B cell (primary cell): ENCODE results near the gene TBKBP1. TPM values are rescaled to one million over a fixed set of nuclear protein-coding genes. Genes with fewer than 3 reads are reported as not detected.

Experiments
- ATAC-seq: fragments of 200-7000 bp; cut with Tn5 transposase; one replicate; pipeline ENCODE4 v1.10.0; 2021; ENCODE audit warnings: low read depth, mild to moderate bottlenecking, moderate number of reproducible peaks, moderate library complexity
- CTCF ChIA-PET: fragments of 350-600 bp; sonication (Branson Sonifier 250); formaldehyde crosslinking; loops from one replicate; lab custom pipeline; 2021; ENCODE audit warnings: antibody characterized with exemption, inconsistent platforms; lab: Charles Lee
- POLR2A ChIA-PET: fragments of 350-600 bp; sonication (Branson Sonifier 250); formaldehyde crosslinking; loops from one replicate; lab custom pipeline; 2021; ENCODE audit warnings: antibody characterized with exemption; lab: Charles Lee
- DNase-seq: peaks from one replicate; pipeline ENCODE4 v3.0.0; 2013
- H2AFZ ChIP-seq: 2 replicates; pipeline ENCODE4 v1.6.1; 2012; ENCODE audit warnings: mild to moderate bottlenecking, low read depth, low read length; ENCODE audit not compliant: insufficient read depth, poor library complexity, severe bottlenecking
- H3K27ac ChIP-seq, 2 donors: 1 replicate in 1 of 2; 2 replicates in 1 of 2; pipeline ENCODE4 v1.5.1; 2012 to 2013; ENCODE audit warnings: low read length in 2 of 2, mild to moderate bottlenecking in 2 of 2, moderate library complexity in 1 of 2
- H3K27me3 ChIP-seq, 4 experiments: fragments of 200-600 bp in 1 of 4; sonication (generic) in 1 of 4; replicated peaks in 1 of 4; 1 replicate in 2 of 4; 2 replicates in 2 of 4; pipeline versions ENCODE4 v1.6.1 to v1.7.0; 2013 to 2016; ENCODE audit warnings: low read length in 3 of 4, mild to moderate bottlenecking in 2 of 4, mixed read lengths in 1 of 4, moderate library complexity in 1 of 4; ENCODE audit not compliant: insufficient read depth in 4 of 4, control insufficient read depth in 3 of 4; ENCODE audit errors: control extremely low read depth in 1 of 4
- H3K36me3 ChIP-seq, 2 experiments: replicated peaks in 1 of 2; 1 replicate in 1 of 2; 2 replicates in 1 of 2; pipeline versions ENCODE4 v1.6.1 to v1.7.1; 2013; ENCODE audit warnings: low read length in 1 of 2; ENCODE audit not compliant: insufficient read depth in 2 of 2, control insufficient read depth in 1 of 2; ENCODE audit errors: control extremely low read depth in 1 of 2, extremely low read depth in 1 of 2
- H3K4me1 ChIP-seq, 2 donors: fragments of 200-600 bp in 1 of 2; sonication (generic) in 1 of 2; 1 replicate in 1 of 2; 2 replicates in 1 of 2; pipeline versions ENCODE4 v1.5.1 to v1.6.1; 2013 to 2017; ENCODE audit warnings: low read length in 2 of 2; ENCODE audit not compliant: control insufficient read depth in 2 of 2, insufficient read depth in 2 of 2
- H3K4me2 ChIP-seq: replicated peaks from 2 replicates; pipeline ENCODE3; 2012; ENCODE audit warnings: mild to moderate bottlenecking, low read depth, low read length; ENCODE audit not compliant: poor library complexity, severe bottlenecking
- H3K4me3 ChIP-seq, 5 experiments: fragments of 200-600 bp in 1 of 5; sonication (generic) in 1 of 5; 1 replicate in 3 of 5; 2 replicates in 2 of 5; pipeline versions ENCODE4 v1.5.1 to v1.7.0; 2011 to 2016; ENCODE audit warnings: low read length in 4 of 5, mild to moderate bottlenecking in 4 of 5, low read depth in 2 of 5, control low read depth in 1 of 5, moderate library complexity in 1 of 5; ENCODE audit not compliant: insufficient read depth in 1 of 5; ENCODE audit errors: control extremely low read depth in 1 of 5, extremely low read depth in 1 of 5
- H3K79me2 ChIP-seq: fragments of 200-600 bp; sonication (generic); one replicate; pipeline ENCODE4 v1.6.0; 2016; ENCODE audit warnings: low read length; ENCODE audit not compliant: control insufficient read depth, insufficient read depth
- H3K9ac ChIP-seq: fragments of 200-600 bp; sonication (generic); 2 replicates; pipeline ENCODE4 v1.6.1; 2017; ENCODE audit warnings: mild to moderate bottlenecking, low read length, moderate library complexity
- H3K9me3 ChIP-seq, 3 donors: one replicate each; pipeline versions ENCODE4 v1.6.1 to v1.7.1; 2013; ENCODE audit warnings: low read length in 2 of 3; ENCODE audit not compliant: control insufficient read depth in 2 of 3, insufficient read depth in 1 of 3; ENCODE audit errors: control extremely low read depth in 1 of 3
- H4K20me1 ChIP-seq: 2 replicates; pipeline ENCODE4 v1.6.0; 2012; ENCODE audit warnings: mild to moderate bottlenecking, low read length; ENCODE audit not compliant: insufficient read depth, control insufficient read depth, poor library complexity, severe bottlenecking
- H3K27ac Mint-ChIP-seq: one replicate; pipeline ENCODE4 v1.8.0; 2021; ENCODE audit warnings: mixed read lengths
- H3K27me3 Mint-ChIP-seq: one replicate; pipeline ENCODE4 v1.8.0; 2021; ENCODE audit warnings: mixed read lengths
- H3K4me1 Mint-ChIP-seq: one replicate; pipeline ENCODE4 v1.8.0; 2021; ENCODE audit warnings: mixed read lengths
- H3K4me3 Mint-ChIP-seq: one replicate; pipeline ENCODE4 v1.8.0; 2021; ENCODE audit warnings: mixed read lengths
- H3K9me3 Mint-ChIP-seq: one replicate; pipeline ENCODE4 v1.8.0; 2022; ENCODE audit warnings: mixed read lengths; ENCODE audit not compliant: insufficient read depth
- EZH2 ChIP-seq: IDR thresholded peaks from 2 replicates; pipeline ENCODE4 v1.6.1; 2012; ENCODE audit warnings: borderline replicate concordance, low read depth, mild to moderate bottlenecking, moderate library complexity, low read length; ENCODE audit not compliant: insufficient read depth, poor library complexity, severe bottlenecking
- WGBS: methylation state at CpG from one replicate; pipeline ENCODE4 v1.1.5; 2013; ENCODE audit warnings: missing lambda C conversion rate; ENCODE audit not compliant: insufficient coverage; 5-methylcytosine and 5-hydroxymethylcytosine counted together
- intact Hi-C: fragments of 100-400 bp; cut with micrococcal nuclease; formaldehyde crosslinking; loops from one replicate; pipeline ENCODE4 v1.10.0; 2022
- polyA plus RNA-seq: library from polyadenylated mRNA; depleted of rRNA; stranded (reverse); fragments of >200 nt; gene quantifications from 2 replicates; pipeline ENCODE4 v1.2.3, GENCODE V29; 2012
- total RNA-seq, 2 donors: library from RNA; stranded (reverse); fragments of 120-200 nt in 1 of 2; gene quantifications; 1 replicate in 1 of 2; 2 replicates in 1 of 2; pipeline versions ENCODE4 v1.2.3 to v1.2.4, GENCODE V29; 2013 to 2022
- TF ChIP-seq, protein P1 (sequence below): fragments of 200-600 bp; IDR thresholded peaks from one replicate; pipeline ENCODE4 v1.8.0; 2022; ENCODE audit warnings: antibody characterized with exemption, mild to moderate bottlenecking

The TBKBP1 gene
- total and polyA plus RNA-seq, 2 donors (not counting 1 experiment from before 2014, with no cell fraction given), result 6.6 to 8.4 TPM

- POLR2A ChIA-PET, result interaction anchor here (0.6 to 1.4 kb wide), 3 partner anchors 14 to 223 kb away, joined by 3 to 7 read pairs (median 3); partner anchors contain the start of gene TBX21
- Histone ChIP-seq H3K27me3 (peaks cover 0 to 17% (median 12%) of the 10 kb centered on the region in 4 experiments), H3K4me3 (no peak overlapping the region), H3K4me1 (peaks cover 70 to 82% of the 10 kb centered on the region in 2 donors), H2AFZ (no peak overlapping the region), H3K4me2 (no peak overlapping the region), H3K36me3 (no peaks in the 10 kb centered on the region), H3K9ac (no peak overlapping the region), H3K9me3 (no peaks in the 10 kb centered on the region), H3K79me2 (no peaks in the 10 kb centered on the region), H4K20me1 (no peaks in the 10 kb centered on the region), H3K27ac (no peak overlapping the region)
- no peaks in the 10 kb centered on the region for H3K9me3 Mint-ChIP-seq
- DNase-seq (no peak), ATAC-seq (no peak)
- peaks cover 79% of the 10 kb centered on the region for H3K4me1 Mint-ChIP-seq
- 39% methylated on average over 5 of the region's 8 CpGs for WGBS
- CTCF ChIA-PET, result interaction anchor here (1.0 to 2.9 kb wide), 11 partner anchors 11 to 55 kb away, joined by 3 to 30 read pairs (median 5); partner anchors contain the start of gene TBX21
- peaks cover 14% of the 10 kb centered on the region for H3K27me3 Mint-ChIP-seq
- TF ChIP-seq EZH2, result no peak
- TF ChIP-seq, protein P1, sequence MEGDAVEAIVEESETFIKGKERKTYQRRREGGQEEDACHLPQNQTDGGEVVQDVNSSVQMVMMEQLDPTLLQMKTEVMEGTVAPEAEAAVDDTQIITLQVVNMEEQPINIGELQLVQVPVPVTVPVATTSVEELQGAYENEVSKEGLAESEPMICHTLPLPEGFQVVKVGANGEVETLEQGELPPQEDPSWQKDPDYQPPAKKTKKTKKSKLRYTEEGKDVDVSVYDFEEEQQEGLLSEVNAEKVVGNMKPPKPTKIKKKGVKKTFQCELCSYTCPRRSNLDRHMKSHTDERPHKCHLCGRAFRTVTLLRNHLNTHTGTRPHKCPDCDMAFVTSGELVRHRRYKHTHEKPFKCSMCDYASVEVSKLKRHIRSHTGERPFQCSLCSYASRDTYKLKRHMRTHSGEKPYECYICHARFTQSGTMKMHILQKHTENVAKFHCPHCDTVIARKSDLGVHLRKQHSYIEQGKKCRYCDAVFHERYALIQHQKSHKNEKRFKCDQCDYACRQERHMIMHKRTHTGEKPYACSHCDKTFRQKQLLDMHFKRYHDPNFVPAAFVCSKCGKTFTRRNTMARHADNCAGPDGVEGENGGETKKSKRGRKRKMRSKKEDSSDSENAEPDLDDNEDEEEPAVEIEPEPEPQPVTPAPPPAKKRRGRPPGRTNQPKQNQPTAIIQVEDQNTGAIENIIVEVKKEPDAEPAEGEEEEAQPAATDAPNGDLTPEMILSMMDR, result no peak
- intact Hi-C loops, result no loop called here
- peak overlapping the region; percentile 11 for H3K4me3 Mint-ChIP-seq
- peak overlapping the region; percentile 61 for H3K27ac Mint-ChIP-seq
These were observed 24.9 kb downstream of the TBKBP1 start for GRCh38 chr17:47718634-47719405.
